Activated CD8-positive, alpha-beta memory T cell treated with anti-CD3 and anti-CD28 coated beads, Interleukin-2, amount 50 U/mL, for 24 hours (primary cell): ENCODE results near the gene GDF2.

ENCODE experiments used
- DNase-seq: peaks from one replicate; pipeline ENCODE4 v3.0.0-alpha.2; 2020; ENCODE audit errors: extremely low read depth

GDF2 gene

DNA sequence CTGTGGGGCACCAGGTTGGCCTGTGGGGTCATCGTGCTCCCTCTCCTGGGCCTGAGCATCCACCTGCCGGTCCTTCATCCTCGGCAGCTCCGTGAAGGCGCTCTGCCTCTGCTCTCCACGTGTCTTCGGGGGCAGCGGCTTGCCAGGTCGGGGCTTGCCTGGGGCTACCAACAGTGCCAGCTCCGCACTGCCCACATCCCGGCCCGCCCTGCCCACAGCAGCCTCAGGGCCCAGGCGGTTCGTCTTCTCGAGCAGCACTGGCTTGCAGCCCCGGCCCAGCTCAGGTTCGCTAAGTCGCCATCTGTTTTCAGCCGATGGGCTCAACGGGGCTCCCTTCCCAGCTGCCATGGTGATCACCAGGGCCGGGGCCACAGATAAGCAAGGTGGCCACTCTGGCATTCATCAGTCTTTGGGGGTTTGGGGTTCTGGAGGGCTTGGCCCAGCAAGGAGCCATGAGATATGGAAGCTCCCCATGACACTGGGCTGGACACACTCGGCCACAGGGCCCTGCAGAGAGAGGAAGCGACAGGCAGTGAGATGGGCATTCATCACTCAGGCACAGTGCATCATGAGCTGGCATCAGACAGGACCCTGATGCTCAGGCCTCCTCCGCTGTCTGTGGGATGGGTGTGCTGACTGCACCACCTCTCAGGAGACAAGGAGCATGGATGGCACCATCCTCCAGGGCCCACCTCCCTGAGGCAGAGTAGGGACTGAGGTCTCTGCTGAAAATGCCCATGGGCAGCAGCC lies 46.4 kb downstream of the GDF2 start:
- no peak for DNase-seq

DNA sequence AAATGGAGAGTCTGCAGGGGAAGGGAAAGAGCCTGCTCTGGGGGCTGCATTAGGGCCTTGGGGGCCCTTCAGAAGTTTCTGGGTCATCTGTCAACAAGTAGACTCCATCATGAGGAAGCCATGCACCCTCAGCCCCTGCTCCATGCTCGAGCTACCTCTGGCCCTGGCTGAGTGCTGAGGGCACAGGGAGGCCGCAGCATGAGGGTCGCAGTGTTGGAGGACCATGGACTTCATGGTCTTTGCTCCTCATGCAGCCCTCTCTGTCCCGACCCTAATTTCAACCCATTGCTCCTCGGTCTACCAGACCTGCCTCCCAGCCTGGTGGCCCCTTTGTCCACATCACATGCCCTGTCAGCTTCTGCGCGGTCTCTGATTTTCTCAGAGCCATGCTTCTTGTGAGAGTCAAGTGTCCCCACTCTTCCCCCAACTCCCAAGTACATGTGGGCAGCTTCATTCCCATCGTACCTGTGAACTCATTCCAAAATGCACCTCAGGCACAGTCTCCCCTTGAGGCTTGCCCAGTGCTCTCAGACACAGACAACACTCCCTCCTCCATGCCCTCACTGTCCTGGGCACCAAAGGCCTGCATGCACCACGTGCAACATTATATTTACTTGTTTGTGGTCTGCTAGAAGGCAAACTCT lies 47.1 kb downstream of the GDF2 start:
- DNase-seq: no peak

DNA sequence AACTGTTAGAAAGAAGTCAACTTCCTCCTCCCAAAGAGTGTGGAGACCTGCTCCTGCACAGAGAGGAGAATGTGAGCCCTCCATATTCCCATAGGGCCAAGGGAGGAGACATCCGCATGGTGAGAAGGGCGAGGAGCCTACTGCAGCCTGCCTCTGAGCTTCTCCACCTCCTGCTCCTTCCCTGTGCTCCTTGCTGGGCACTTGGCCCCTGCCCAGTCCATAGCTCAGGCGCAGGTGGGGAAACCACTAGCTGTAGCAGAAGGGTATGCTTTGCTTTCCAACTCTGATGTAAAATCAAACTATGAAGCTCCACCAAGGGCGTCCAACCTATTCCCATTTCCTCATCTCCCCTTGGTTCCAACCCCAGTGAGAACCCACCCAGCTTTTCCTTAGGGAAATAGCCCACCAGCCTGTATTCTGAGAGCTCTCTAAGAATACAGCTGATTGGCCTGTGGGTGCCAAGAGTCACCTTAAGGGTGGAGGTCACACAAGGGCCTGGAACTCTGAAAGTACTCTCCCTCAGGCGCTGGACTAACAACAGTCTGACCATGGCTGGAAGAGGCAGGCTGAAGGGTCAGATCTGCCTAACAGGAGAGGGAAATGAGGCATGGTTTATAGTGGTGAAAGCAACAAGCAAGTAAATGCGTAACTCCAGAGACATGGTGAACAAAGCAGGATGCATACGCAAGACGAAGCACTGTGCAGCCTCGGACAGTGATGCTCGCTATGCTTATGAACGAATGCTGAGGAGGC lies 47.9 kb downstream of the GDF2 start:
- no peak for DNase-seq

DNA sequence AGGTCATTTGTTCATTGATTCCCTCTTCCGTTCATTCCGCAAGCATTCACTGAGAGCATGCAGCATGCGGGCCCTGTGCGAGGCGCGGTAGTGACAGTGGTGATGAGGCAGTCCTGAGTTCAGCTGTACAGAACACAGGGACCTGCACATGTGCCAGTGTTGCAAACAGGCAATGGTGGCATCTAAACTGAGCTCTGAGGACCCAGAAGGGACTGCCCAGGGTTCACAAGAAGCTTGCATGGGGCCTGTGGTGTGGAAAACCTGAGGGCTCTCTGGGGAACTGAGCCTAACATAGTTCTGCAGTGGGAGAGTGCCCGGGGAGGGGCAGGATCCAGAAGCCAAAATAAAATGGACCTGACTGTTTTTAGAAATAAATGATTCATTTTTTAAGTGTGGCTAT lies 48.6 kb downstream of the GDF2 start:
- no peak for DNase-seq

DNA sequence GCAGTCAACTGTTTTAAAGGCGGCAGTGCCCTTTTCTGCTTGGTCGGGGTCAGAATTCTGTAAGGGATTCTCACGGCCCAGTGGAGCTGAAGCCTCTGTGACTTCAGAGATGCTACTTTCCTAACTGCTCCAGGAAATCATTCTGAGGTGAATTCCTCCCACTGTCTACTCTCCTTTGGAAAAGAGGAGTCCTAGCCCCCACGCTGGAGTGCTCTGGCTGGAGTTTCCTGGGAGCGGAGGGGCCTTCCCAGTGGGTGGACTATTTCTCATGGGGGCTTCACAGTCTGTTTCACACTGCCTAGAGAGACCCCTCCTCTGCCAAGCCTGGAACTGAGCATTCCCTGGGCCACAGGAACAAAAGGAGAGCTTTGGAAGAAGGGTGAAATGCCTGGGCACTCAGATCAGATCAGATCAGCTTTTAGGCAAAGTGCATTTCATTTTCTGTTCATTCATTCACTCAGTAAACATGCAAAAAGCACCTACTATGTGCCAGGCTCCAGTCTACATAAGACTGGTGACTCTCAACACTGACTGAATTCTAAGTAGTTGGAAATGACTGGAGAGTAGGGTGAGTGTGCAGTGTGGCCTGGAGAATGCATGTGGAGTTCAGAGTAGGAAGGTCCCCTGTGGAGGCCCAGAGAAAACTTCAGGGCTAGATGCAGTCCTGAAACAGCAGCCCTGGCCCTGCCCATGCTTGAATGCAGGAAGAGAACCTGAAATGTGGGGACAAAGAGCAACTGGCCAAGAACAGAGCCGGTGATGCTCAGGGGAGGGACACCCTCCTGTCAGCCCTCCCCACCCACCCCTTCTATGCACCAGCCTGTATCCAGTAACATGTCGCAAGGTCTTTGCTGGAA lies 49.6 kb downstream of the GDF2 start:
- DNase-seq: no peak

DNA sequence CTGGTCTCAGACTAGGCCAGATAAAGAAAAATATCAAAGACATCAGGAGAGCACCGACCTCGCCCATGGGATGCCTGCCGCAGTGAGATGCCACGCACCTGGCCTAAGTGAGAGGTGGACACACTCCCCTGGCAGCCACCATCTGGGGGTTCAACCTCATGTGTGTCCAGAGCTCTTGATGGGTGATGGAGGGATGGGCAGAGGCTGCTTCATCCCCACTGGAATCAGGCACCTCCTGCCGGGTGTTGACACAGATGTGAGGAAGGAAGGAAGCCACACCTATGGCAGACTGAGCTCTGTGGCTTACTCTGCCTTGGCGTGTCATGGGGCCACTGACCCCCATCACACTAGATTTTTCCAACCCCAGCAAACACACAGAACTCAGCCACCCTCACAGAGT lies 50.5 kb downstream of the GDF2 start:
- DNase-seq: no peak

DNA sequence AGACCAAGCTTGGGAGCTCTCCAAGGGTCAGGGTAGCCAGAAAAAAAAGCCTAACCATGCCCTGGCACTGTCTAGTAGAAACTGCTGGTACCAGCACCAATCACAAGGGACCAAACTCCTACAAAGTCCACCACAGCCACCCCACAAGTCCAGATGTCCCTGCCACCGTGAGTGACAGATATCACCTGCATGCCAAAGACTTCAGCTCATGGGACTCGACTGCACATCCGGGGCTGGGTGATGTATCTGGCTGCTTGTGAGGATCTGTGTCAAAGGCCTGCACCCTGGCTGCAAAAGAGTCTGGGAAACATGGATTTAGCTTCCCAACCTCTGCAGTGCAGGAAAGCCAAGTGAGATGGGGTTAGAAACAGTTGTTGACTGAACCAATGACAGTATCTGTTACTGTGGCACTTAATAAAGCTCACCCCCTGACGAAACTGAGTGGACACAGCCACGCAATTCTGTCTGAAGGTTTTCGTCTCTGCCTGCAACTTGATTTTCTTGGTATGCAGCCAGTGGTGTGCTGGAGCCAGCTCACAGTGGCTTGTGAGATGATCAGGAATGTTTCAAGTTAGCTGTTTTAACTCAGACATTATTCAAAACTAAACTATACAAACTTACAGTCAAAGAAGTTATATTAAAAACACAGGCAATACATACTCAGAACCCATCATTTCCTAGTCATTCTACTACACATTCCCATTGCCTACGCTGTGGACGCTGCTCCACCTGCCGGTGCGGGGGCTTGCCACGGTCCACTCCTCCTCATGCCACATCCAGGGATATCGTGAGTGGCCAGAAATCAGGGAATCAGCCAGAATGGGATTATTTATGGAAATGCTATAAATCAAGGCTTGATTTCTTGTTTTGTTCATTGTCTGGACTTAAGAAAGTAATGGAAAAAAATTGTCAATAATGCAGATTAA lies 52.6 kb downstream of the GDF2 start:
- no peak for DNase-seq

DNA sequence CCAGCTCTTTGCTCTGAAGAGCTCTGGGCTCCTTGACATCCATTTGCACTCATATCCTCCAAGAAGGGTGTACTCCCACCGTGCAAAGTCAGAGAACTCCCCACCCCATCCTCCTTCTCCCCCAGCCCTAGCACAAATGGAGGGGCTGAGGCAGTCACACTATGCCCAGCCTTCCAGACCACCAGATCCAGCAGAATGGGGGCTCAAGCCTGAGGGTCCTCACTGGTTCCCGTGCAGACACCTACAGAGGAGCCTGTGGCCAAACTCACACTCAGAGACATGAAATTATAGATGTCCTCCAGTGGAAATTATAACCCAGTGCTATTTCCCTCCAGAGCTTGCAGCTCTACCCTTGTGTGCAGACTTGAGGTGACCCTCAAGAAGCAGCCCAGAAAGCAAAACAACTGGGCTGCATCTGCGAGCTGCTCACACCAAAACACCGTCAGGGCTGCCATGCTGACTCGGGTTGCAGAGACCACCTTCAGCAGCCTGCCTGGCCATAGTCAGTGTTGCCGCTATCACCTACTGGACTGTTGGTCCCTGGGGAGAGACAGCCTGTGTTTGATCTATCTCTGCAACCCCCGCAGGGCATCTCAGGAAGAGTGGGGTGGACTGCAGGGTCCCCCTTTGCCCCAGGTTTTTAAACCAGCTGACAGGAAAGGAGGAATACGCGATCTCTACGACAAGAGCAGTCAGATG lies 54.4 kb downstream of the GDF2 start:
- no peak for DNase-seq
